ENCODE data around the gene RNF114. TPM values are rescaled to one million over a fixed set of nuclear protein-coding genes. Genes with fewer than 3 reads are reported as not detected.

Gene RNF114
- total RNA-seq, 1 experiment from 2014 or later: 88.1 TPM

DNA sequence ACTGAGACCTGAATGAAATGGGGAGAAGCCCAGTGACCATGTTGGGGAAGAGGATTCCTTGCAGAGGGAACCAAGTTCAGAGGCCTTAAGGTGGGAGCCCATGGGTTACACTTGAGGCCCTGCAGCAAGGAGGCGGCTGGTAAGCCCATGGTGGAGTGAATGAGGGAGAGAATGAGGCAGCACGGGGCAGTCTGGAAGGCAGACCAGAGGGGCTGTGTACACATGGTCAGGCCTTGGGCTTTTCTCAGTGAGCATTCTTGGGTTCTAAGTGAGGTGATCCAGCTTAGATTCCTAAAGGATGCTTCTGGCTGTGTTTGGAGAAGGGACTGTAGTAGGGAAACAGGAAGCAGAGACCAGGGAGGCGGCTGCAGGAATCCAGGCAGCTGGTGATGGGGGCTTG lies 19.0 kb downstream of the RNF114 start:
- ChIA-PET CTCF (interaction anchor here (1.4 kb wide), 1 partner anchor 24 kb away, joined by 4 read pairs; no protein-coding TSS in a partner anchor), POLR2A (no interaction called here)
- no peak for ATAC-seq
- Mint-ChIP-seq H3K27me3 (ENCODE audit: low read depth) (no peaks in the 10 kb centered on the region; the same call in 1 of the 2 replicates), H3K9me3 (no peaks in the 10 kb centered on the region), H3K4me1 (no peaks in the 10 kb centered on the region), H3K36me3 (peaks cover 64% of the 10 kb centered on the region), H3K27ac (no peak overlapping the region; the same call in 1 of the 2 replicates), H3K4me3 (no peak overlapping the region)
- DNase-seq (ENCODE audit: low spot score): no peak
- TF ChIP-seq, protein P1, sequence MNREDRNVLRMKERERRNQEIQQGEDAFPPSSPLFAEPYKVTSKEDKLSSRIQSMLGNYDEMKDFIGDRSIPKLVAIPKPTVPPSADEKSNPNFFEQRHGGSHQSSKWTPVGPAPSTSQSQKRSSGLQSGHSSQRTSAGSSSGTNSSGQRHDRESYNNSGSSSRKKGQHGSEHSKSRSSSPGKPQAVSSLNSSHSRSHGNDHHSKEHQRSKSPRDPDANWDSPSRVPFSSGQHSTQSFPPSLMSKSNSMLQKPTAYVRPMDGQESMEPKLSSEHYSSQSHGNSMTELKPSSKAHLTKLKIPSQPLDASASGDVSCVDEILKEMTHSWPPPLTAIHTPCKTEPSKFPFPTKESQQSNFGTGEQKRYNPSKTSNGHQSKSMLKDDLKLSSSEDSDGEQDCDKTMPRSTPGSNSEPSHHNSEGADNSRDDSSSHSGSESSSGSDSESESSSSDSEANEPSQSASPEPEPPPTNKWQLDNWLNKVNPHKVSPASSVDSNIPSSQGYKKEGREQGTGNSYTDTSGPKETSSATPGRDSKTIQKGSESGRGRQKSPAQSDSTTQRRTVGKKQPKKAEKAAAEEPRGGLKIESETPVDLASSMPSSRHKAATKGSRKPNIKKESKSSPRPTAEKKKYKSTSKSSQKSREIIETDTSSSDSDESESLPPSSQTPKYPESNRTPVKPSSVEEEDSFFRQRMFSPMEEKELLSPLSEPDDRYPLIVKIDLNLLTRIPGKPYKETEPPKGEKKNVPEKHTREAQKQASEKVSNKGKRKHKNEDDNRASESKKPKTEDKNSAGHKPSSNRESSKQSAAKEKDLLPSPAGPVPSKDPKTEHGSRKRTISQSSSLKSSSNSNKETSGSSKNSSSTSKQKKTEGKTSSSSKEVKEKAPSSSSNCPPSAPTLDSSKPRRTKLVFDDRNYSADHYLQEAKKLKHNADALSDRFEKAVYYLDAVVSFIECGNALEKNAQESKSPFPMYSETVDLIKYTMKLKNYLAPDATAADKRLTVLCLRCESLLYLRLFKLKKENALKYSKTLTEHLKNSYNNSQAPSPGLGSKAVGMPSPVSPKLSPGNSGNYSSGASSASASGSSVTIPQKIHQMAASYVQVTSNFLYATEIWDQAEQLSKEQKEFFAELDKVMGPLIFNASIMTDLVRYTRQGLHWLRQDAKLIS (CRISPR knock-in tag; IDR thresholded peaks at IDR 0.05; ENCODE audit: borderline replicate concordance): no peak
- no peak for TF ChIP-seq KAT7 (CRISPR knock-in tag; IDR thresholded peaks at IDR 0.05; ENCODE audit: borderline replicate concordance)
- TF ChIP-seq MXD4 (CRISPR knock-in tag; IDR thresholded peaks at IDR 0.05; ENCODE audit: borderline replicate concordance): no peak
- TF ChIP-seq, protein P2, sequence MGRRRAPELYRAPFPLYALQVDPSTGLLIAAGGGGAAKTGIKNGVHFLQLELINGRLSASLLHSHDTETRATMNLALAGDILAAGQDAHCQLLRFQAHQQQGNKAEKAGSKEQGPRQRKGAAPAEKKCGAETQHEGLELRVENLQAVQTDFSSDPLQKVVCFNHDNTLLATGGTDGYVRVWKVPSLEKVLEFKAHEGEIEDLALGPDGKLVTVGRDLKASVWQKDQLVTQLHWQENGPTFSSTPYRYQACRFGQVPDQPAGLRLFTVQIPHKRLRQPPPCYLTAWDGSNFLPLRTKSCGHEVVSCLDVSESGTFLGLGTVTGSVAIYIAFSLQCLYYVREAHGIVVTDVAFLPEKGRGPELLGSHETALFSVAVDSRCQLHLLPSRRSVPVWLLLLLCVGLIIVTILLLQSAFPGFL (CRISPR knock-in tag; IDR thresholded peaks at IDR 0.05; ENCODE audit: borderline replicate concordance): no peak
- no peak for TF ChIP-seq PRRX2 (CRISPR knock-in tag; IDR thresholded peaks at IDR 0.05)
- TF ChIP-seq, protein P3, sequence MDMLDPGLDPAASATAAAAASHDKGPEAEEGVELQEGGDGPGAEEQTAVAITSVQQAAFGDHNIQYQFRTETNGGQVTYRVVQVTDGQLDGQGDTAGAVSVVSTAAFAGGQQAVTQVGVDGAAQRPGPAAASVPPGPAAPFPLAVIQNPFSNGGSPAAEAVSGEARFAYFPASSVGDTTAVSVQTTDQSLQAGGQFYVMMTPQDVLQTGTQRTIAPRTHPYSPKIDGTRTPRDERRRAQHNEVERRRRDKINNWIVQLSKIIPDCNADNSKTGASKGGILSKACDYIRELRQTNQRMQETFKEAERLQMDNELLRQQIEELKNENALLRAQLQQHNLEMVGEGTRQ (CRISPR knock-in tag; IDR thresholded peaks at IDR 0.05): no peak
- TF ChIP-seq, protein P4, sequence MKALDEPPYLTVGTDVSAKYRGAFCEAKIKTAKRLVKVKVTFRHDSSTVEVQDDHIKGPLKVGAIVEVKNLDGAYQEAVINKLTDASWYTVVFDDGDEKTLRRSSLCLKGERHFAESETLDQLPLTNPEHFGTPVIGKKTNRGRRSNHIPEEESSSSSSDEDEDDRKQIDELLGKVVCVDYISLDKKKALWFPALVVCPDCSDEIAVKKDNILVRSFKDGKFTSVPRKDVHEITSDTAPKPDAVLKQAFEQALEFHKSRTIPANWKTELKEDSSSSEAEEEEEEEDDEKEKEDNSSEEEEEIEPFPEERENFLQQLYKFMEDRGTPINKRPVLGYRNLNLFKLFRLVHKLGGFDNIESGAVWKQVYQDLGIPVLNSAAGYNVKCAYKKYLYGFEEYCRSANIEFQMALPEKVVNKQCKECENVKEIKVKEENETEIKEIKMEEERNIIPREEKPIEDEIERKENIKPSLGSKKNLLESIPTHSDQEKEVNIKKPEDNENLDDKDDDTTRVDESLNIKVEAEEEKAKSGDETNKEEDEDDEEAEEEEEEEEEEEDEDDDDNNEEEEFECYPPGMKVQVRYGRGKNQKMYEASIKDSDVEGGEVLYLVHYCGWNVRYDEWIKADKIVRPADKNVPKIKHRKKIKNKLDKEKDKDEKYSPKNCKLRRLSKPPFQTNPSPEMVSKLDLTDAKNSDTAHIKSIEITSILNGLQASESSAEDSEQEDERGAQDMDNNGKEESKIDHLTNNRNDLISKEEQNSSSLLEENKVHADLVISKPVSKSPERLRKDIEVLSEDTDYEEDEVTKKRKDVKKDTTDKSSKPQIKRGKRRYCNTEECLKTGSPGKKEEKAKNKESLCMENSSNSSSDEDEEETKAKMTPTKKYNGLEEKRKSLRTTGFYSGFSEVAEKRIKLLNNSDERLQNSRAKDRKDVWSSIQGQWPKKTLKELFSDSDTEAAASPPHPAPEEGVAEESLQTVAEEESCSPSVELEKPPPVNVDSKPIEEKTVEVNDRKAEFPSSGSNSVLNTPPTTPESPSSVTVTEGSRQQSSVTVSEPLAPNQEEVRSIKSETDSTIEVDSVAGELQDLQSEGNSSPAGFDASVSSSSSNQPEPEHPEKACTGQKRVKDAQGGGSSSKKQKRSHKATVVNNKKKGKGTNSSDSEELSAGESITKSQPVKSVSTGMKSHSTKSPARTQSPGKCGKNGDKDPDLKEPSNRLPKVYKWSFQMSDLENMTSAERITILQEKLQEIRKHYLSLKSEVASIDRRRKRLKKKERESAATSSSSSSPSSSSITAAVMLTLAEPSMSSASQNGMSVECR (CRISPR knock-in tag; IDR thresholded peaks at IDR 0.05; ENCODE audit: borderline replicate concordance): no peak
- no peak for TF ChIP-seq HMGA2 (CRISPR knock-in tag; IDR thresholded peaks at IDR 0.05)
- TF ChIP-seq, protein P5, sequence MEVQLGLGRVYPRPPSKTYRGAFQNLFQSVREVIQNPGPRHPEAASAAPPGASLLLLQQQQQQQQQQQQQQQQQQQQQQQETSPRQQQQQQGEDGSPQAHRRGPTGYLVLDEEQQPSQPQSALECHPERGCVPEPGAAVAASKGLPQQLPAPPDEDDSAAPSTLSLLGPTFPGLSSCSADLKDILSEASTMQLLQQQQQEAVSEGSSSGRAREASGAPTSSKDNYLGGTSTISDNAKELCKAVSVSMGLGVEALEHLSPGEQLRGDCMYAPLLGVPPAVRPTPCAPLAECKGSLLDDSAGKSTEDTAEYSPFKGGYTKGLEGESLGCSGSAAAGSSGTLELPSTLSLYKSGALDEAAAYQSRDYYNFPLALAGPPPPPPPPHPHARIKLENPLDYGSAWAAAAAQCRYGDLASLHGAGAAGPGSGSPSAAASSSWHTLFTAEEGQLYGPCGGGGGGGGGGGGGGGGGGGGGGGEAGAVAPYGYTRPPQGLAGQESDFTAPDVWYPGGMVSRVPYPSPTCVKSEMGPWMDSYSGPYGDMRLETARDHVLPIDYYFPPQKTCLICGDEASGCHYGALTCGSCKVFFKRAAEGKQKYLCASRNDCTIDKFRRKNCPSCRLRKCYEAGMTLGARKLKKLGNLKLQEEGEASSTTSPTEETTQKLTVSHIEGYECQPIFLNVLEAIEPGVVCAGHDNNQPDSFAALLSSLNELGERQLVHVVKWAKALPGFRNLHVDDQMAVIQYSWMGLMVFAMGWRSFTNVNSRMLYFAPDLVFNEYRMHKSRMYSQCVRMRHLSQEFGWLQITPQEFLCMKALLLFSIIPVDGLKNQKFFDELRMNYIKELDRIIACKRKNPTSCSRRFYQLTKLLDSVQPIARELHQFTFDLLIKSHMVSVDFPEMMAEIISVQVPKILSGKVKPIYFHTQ (CRISPR knock-in tag; IDR thresholded peaks at IDR 0.05): no peak
- TF ChIP-seq CREM (CRISPR knock-in tag; IDR thresholded peaks at IDR 0.05): no peak
- no peak for TF ChIP-seq FOXK1 (CRISPR knock-in tag; IDR thresholded peaks at IDR 0.05)
- TF ChIP-seq, protein P6, sequence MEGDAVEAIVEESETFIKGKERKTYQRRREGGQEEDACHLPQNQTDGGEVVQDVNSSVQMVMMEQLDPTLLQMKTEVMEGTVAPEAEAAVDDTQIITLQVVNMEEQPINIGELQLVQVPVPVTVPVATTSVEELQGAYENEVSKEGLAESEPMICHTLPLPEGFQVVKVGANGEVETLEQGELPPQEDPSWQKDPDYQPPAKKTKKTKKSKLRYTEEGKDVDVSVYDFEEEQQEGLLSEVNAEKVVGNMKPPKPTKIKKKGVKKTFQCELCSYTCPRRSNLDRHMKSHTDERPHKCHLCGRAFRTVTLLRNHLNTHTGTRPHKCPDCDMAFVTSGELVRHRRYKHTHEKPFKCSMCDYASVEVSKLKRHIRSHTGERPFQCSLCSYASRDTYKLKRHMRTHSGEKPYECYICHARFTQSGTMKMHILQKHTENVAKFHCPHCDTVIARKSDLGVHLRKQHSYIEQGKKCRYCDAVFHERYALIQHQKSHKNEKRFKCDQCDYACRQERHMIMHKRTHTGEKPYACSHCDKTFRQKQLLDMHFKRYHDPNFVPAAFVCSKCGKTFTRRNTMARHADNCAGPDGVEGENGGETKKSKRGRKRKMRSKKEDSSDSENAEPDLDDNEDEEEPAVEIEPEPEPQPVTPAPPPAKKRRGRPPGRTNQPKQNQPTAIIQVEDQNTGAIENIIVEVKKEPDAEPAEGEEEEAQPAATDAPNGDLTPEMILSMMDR (IDR thresholded peaks at IDR 0.05): no peak
- TF ChIP-seq, protein P7, sequence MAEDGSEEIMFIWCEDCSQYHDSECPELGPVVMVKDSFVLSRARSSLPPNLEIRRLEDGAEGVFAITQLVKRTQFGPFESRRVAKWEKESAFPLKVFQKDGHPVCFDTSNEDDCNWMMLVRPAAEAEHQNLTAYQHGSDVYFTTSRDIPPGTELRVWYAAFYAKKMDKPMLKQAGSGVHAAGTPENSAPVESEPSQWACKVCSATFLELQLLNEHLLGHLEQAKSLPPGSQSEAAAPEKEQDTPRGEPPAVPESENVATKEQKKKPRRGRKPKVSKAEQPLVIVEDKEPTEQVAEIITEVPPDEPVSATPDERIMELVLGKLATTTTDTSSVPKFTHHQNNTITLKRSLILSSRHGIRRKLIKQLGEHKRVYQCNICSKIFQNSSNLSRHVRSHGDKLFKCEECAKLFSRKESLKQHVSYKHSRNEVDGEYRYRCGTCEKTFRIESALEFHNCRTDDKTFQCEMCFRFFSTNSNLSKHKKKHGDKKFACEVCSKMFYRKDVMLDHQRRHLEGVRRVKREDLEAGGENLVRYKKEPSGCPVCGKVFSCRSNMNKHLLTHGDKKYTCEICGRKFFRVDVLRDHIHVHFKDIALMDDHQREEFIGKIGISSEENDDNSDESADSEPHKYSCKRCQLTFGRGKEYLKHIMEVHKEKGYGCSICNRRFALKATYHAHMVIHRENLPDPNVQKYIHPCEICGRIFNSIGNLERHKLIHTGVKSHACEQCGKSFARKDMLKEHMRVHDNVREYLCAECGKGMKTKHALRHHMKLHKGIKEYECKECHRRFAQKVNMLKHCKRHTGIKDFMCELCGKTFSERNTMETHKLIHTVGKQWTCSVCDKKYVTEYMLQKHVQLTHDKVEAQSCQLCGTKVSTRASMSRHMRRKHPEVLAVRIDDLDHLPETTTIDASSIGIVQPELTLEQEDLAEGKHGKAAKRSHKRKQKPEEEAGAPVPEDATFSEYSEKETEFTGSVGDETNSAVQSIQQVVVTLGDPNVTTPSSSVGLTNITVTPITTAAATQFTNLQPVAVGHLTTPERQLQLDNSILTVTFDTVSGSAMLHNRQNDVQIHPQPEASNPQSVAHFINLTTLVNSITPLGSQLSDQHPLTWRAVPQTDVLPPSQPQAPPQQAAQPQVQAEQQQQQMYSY (CRISPR knock-in tag; IDR thresholded peaks at IDR 0.05): no peak
- no peak for TF ChIP-seq MYBL2 (CRISPR knock-in tag; IDR thresholded peaks at IDR 0.05)
- TF ChIP-seq, protein P8, sequence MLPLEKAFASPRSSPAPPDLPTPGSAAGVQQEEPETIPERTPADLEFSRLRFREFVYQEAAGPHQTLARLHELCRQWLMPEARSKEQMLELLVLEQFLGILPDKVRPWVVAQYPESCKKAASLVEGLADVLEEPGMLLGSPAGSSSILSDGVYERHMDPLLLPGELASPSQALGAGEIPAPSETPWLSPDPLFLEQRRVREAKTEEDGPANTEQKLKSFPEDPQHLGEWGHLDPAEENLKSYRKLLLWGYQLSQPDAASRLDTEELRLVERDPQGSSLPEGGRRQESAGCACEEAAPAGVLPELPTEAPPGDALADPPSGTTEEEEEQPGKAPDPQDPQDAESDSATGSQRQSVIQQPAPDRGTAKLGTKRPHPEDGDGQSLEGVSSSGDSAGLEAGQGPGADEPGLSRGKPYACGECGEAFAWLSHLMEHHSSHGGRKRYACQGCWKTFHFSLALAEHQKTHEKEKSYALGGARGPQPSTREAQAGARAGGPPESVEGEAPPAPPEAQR (CRISPR knock-in tag; IDR thresholded peaks at IDR 0.05): no peak
- TF ChIP-seq RORB (CRISPR knock-in tag; IDR thresholded peaks at IDR 0.05): no peak
